Activated T-helper 1 cell treated with anti-CD3 and anti-CD28 coated beads, Interleukin-2, amount 50 U/mL, for 16 hours (primary cell): Measurements from ENCODE around the gene KSR1.
A peak's percentile ranks its signal among the peaks of the same experiment; 100 is the strongest.

Source experiments
- DNase-seq, 2 donors: peaks; one replicate each; pipeline ENCODE4 v3.0.0-alpha.2; 2020; ENCODE audit warnings: low read depth in 1 of 2, low spot score in 1 of 2

KSR1 gene

DNA sequence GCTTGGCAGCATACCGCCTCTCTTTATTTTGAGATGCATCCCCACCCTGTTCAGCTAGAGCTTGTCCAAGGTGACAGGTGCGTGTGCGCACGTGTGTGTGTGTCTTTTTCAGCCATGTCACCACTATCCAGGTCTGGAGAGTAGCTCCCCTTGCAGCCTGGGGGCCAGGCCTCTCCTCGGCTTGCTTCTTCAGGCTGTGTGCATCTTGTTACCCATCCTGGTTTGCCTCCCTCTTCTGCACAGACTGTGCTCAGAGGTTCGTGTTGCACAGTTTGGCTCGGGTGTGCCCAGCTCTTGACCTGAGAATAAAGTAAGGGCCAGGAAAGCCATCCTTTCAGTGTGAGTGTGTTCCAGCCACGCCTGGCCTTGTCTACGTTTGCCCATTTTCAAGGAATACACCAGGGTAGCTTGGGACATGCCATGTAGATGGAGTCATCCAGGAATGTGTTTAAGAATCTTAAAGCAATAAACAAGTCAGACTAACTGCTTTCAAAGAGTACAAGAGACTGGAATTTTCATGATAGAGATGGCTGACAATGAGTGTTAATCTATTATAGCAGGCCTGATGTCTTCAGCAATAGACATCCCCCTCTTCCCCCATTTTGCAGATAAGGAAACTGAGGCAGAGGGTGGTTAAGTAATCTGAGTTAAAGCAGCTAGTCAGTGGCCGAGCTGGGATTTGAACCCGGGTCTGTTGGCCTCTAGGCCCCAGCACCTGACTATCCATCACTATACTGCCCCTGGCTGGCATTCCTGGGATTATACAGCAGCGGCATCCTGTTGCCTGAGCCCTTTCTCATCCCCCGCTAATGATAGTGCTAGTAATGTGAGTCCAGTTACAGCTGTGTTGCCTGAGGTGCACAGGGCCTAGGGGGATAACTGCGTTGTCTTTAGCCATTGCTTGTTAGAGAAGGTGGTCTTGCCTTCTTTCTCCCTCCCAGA, 77.9 kb downstream of the KSR1 start:
- no peak for DNase-seq

DNA sequence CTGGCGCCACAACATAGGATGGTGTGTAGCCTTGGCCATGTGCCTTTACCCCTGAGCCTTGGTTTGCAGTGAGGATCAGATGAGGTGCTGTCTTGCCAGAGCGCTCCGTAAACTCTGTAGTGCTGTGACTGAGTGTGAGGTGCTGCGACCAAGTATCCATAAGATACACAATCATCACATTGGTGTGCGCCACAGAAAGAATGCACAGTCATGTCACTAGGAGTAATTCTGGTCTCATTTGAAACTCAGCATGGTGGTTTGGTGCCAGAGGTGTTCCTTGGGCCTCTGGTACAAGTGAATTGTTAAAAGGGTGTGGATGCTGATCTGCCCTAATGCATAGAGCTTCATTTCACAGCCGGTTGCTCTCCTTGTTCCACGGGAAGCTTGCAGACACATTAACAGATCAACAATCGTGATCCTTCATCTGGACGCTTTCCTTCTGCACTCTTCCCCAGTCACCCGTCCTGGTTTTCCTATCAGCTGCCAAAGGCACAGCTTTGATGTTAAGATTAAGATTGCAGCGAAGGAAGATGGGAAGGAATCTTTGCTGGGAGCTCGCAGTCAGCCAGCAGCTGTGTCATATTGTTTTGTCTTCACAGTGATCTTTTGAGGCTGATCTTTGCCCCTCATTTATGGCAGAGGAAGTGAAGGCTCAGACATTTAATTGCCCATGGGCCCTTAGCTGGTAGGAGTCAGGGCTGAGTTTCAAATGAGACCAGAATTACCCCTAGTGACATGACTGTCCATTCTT, 79.1 kb downstream of the KSR1 start:
- DNase-seq, result no peak

DNA sequence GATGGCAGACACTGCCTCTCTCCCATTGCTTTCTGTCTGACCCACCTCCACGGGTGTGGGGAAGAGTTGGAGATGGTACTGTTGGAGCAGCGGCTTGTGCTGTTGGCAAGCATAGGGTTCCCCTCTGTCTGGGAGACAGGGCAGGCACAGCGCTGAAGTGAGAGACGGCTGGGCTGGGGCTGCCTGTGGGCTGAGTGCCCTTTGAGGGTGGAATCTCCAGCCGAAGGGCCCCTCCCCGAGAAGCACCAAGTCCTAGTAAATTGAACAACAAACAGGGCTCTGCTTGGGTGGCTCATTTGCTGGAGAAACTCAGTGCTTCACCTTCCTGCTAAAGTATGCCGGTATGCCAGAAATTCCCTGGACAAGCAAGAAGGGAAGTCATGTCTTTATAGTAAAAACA, 79.7 kb downstream of the KSR1 start:
- DNase-seq, result no peak

DNA sequence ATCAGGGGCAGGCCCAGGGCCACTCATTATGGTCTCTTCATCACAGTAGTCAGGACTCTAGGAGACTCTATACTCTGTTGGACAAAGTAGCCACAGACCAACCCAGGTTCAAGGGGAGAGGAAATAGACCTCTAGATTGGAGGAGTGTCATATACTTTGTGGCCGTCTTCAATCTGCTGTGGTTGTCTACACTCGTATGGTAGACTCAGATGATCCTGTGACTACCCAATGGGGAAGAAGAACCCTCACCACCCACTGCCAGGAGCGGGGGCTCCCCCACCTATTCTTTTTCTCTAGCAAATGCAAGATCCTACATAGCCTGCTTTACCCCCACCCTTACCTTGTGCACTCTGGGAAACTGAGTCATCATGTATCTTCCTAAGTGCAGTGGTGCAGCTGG, 80.5 kb downstream of the KSR1 start:
- no peak for DNase-seq

DNA sequence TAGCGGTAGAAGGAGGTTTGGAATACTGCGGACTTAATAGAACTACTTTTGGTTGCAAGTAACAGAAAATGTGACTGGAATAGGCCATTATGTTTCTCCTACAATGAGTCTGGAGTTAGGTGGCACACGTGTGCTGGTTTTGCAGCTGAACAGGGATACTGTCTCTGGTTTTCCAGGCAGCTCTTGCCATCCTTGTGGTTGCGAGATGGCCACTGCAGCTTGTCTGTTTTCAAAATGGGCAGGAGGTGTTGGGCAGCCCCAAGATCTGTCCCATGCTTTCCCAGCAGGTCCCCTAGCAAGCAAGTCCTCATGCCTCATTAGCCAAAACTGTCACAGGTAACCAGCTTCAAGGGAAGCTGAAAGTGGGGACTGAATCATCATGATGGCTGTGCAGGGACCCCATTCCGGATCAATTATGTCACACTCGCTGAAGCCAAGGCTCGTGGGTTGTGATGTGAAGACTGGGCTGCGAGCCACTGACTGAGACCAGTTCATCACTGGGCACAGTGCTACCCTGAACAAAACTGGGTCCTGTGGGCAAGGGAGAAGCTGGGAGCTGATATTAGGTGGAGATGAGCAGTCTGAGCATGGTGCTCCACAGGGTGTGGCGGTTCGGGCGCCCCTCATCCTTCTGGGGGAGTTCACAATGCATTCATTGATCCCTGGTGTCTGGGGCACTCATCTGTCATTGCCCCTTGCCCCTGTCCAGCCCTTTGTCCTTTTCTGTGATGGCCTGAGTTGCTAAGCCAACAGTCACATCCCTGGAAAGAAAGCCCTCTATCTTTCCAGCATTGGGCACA, 82.1 kb downstream of the KSR1 start:
- no peak for DNase-seq

DNA sequence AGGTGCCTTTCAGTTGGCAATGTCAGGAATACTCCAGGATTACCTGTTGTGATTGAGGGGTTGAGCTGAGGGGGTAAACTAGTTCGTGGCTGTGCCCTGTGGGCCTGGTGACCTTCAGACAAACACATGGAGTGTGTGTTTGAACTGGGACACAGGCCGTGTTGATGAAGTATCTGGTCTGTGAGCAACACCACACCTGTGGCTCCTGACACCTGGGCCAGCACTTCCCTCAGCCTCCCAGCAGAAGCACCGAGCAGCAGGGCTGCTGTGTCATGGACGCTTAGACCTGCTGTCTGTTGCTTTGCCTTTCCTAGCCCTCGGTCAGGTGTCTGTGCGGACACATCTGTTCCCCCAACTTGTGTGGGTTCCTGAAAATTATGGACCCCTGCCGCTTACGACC, 82.9 kb downstream of the KSR1 start:
- DNase-seq, result no peak

DNA sequence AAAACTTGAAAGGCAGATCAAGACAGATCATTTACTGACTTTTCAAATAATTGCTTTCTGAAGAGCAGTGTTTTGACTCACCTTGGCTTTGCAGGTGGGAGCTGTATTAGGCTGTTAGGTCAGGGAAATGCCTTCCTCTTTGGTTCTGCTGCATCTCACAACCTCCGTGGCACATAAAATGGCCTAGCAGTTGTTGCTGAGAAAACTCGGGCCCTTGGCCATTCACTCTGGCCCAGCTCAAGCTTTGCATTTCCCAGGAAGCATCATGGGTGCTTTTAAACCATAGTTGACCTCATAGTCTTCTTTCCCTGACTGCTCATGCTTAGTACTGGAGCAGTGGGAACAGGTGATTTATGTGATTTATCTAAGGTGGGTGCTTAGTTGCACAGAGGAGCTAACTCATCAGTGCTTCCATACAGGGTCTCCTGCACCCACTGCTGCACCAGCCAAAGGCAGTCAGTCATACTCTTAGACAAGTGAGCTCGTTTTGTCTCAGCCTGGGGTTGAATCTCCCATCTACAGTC, 83.6 kb downstream of the KSR1 start:
- DNase-seq, result no peak

DNA sequence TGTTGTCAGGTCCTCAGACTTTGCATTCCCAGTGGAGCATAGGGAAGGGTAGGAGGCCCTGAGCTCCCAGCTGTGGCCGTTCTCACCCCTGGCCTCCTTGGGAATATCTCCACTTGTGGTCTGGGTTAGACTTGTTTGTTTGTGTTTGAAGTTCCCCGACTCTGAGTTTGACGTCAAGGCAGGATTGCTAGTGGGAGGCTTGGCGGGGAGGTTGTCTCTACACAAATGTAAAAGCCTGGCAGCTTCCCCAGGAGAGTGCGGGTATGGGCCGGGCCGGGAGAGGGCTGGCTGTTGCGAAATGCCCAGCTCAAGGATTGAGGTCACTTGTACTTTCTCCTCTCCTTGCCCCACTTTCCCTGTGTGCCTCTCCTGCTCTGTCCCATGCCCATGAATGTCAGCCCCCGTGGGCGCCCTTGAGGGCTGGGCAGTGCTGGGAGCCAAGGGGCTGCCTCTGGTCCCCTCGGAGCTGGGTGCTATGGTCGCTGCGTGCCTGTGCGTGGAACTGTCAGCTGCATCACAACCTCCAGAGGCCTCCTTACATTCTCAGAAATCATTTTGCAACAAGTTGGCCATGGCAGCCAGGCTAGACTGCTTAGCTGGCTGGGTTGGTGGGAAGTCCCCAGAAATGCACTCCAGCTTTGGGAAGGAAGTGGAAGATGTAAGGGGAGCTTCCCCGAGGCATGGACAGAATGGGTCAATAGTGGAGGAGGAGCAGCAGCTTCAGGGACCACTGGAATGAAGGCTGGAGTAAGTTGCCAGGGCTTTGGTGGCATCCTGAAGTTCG, 84.3 kb downstream of the KSR1 start:
- DNase-seq, result no peak

DNA sequence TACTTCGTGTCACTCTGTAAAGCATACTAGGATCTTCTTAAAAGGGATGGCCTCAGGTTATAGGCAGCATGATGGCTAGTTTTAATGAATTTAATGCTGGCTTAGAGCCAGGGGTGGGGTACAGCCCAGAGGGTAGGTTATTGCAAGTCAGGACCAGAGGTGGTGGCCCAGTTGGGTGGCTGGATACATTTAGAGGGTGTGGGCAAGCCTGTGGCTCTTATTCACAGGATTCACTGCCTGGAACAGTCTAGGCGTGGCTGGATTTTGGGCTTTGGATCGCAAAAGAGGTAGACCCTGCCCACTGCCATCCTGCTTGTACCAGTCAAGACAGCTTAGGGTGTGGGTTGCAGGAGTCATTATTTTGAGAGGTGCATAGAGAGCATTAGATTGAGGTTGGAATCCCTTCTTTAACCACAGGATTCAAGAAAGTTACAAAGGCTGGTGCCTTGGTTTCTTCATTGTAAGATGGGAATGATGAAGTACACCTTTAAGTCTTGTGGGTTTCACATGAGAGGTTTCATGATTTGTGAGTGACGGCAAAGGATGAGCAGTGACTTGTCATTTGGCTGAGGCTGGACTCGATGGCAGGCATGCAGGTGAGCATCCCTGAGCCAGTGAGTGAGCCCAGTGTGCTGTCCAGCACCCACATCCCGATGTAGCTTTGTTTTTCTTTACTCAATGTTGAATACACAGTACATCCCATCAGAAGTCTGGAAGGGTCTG, 85.2 kb downstream of the KSR1 start:
- no peak for DNase-seq

DNA sequence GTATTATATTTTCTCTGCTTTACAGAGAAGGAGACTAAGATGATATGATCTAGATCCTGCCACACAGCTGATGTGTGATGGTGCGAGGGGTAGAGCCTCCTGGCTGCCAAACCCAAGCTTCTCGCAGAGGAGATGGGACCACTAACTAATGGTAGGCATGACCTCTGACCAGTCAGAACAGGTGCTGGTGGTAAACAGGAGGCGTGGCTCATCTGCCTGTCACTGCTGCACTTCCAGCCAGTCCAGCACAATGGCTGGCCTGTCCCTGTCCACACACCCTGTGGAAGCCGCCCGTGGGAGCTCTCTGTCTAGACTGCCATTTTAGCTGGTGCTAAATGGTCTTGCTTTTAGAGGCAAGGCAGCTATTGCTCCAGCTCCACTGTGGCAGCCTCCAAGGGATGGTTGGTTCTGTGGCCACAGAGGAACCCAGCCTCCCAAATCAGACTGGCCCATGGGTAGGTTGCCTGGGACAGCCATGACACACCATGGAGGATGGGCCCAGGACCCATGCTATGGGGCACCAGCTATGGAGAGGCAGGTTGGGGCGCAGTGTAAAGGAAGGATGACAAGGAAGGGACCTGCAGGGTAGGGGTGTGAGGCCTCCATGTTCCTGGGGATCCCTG, 86.7 kb downstream of the KSR1 start:
- DNase-seq, result no peak

DNA sequence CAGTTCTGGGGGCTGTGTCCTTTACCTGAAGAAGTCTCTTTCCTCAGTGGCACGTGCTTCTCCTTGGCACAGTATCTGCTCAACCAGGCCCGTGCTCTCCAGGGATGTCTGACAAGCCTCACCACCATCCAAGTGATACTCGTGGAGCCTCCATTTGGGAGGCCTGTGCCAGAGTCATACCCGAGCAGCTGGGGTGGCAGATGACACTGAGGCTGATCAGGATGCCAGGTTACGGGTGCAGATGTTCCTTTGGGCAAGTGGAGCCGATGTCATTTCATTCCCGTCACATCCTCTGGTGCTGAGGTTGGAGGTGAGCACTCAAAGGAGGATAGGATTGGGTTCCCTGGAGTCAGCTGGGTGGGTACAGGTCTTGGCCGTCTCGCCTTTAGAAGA, 87.2 kb downstream of the KSR1 start:
- no peak for DNase-seq

DNA sequence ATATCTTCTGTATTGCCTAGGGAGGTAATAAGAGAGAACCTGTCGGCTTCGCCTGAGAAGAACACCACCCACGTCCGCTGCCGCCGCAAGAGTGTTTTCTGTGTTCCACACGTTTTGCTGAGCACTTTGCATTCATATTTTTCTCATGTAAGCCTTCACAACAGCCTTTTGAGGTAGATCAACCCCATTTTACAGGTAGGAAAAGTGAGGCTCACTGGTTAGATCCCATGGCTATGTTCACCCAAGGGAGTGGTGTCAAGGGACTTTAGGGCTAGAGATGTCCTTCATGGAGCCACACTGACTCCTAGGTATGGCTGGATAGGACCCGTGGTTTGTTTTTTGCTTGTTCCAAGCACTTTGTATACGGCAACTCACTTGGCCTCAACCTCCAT, 87.7 kb downstream of the KSR1 start:
- DNase-seq, result no peak

DNA sequence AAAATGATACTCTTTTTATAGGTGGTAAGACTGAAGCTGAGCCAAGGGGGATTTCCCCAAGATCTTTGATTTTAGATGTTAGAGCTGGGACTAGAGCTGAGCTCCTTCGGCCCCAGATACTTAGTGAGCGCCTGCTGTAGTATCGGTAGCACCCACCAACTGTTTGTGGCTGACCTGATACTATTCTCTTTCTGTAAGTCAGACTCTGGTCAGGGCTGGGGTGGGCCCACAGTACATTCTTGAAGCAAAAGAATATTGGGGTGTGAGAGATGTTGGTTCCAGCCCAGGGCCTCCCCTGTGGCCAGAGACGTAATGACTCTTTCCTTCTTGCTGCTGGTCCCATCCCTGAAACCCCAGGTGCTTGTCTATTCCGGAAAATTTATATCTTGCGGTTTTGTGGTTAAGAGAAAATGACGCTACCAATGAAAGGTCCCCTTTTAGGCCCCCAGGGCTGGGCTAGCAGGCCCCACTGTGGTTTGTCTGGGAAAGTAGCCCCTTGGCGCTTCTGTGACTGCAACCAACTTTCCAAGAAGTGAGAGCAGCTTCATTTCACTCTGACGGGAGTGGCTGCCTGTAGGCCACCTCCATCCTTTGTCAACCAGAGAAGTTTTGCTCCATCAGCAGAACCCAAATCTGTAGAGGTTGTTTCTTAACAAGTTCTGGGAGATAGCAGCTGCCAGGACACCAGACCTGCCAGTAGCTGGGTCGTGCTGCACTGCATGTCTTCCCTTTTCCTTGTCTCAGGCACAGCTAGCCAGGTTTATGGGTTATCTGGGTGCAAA, 88.3 kb downstream of the KSR1 start:
- DNase-seq, result peak in 1 of 2 donors; percentile 20

DNA sequence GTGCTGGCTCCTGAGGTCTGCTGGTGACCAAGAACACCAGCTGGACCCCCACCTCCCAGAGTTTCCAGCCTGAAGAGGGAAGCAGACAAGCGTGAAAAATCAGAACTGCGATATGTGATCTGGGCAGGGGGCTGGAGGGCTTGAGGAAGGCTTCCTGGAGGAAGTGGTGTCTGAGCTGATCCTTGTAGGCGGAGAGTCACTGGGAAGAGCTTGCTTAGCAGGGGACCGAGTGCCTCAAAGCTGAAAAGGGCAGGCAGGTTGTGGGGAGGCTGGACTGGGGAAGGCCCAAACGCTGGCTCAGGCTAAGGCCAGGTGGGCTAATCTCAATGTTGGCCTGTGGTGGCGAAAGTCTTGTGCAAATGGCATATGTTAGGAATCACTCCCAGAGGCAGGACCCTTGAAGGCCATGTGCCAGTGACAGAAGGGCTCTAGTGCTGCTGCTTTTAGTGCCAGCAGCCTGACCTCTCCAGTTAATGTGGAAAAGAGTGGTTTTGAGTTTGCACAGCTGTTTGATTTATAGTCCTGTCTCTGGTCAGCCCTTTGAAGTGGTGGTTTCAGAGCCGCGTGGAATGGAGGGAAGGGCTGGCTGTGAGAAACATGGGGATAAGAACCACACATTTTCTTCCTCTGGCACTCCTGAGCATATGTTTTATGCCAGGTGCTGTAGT, 89.4 kb downstream of the KSR1 start:
- DNase-seq, result no peak

DNA sequence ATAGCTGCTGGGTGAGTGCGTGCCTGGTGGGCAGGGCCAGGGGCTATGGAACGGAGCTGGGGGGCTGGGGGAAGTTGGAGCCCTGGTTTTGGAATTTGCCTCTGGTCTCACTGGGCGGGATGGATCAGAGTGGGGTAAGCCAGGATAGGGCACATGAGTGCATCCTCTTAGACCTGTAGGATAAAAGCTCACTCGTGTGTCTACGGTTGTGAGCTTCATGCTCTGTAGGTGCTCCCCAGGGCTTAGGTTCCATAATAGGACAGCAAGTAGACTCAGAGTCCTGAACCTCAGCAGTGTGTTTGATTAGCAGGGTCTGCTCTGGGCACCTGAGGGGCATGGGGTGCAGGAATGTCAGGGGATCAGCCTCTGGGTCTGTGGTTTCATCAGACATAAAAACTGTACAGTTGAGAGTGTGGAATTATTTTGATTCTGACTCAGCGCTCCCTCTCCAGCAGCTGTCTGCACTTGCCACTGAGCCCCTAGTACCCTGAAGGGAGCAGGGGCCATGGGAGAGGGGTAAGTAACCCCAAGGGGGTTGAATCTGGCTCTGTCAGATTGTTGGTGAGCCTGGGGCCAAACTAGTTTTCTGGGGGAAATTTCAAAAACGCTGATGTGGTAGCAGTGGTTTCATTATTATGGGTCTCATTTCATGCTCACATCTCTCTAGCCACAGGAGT, 90.5 kb downstream of the KSR1 start:
- DNase-seq, result no peak

DNA sequence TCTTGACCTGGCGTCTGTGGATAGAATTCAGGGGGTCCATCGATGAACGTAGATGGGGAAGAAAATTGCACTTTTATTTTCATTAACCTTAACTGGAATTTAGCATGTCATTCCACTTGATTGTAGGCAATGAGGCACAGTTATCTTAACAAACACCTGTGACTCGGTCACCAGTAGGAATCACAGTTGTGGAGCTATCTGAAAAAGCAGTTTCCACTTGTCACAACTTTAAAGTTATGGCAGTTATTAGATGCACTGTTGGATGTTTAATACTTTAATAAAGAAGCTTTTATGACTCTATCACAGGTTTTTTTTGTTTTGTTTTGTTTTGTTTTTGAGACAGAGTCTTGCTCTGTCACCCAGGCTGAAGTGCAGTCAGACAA, 91.0 kb downstream of the KSR1 start:
- no peak for DNase-seq

DNA sequence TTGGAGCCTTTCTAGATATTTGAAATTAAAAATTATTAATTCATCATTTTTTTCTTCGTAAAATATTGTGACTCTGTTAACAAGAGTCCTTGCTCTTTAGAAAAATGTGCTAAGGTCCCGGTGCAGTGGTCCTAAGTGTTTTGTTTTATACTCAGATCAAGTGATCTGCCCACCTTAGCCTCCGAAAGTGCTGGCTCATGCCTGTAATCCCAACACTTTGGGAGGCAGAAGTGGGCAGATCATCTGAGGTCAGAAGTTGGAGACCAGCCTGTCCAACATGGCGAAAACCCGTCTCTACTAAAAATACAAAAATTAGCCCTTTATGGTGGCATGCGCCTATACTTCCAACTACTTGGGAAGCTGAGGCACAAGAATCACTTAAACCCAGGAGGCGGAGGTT, 92.1 kb downstream of the KSR1 start:
- DNase-seq, result no peak
